HUES48 (cell line): ENCODE results near the gene ARHGAP22.

ENCODE experiments used
- H3K27ac ChIP-seq: one replicate; pipeline ENCODE4 v1.7.0; 2013; ENCODE audit warnings: low read depth, low read length, inconsistent platforms
- H3K27me3 ChIP-seq: 2 replicates; pipeline ENCODE4 v1.6.1; 2013; ENCODE audit warnings: mild to moderate bottlenecking, low read length; ENCODE audit not compliant: control insufficient read depth, insufficient read depth
- H3K36me3 ChIP-seq: 2 replicates; pipeline ENCODE4 v1.6.1; 2013; ENCODE audit warnings: low read length; ENCODE audit not compliant: control insufficient read depth, insufficient read depth
- H3K4me1 ChIP-seq: 2 replicates; pipeline ENCODE4 v1.6.1; 2013; ENCODE audit warnings: mild to moderate bottlenecking, low read length; ENCODE audit not compliant: control insufficient read depth, insufficient read depth
- H3K4me3 ChIP-seq: 2 replicates; pipeline ENCODE4 v1.5.1; 2013; ENCODE audit warnings: mild to moderate bottlenecking, low read depth, low read length
- H3K9ac ChIP-seq: 2 replicates; pipeline ENCODE4 v1.6.1; 2013; ENCODE audit warnings: mild to moderate bottlenecking, low read depth, low read length, moderate library complexity
- H3K9me3 ChIP-seq: 2 replicates; pipeline ENCODE4 v1.6.1; 2013; ENCODE audit warnings: low read length; ENCODE audit not compliant: control insufficient read depth, insufficient read depth

Gene ARHGAP22

GRCh38 chr10:48455392-48456151, 149.3 kb downstream of the ARHGAP22 start:
- no peak overlapping the region for H3K4me3 ChIP-seq
- no peaks in the 10 kb centered on the region for H3K9me3 ChIP-seq
- no peaks in the 10 kb centered on the region for H3K4me1 ChIP-seq
- H3K36me3 ChIP-seq = no peaks in the 10 kb centered on the region
- no peak overlapping the region for H3K9ac ChIP-seq
- no peaks in the 10 kb centered on the region for H3K27me3 ChIP-seq
- no peak overlapping the region for H3K27ac ChIP-seq

DNA sequence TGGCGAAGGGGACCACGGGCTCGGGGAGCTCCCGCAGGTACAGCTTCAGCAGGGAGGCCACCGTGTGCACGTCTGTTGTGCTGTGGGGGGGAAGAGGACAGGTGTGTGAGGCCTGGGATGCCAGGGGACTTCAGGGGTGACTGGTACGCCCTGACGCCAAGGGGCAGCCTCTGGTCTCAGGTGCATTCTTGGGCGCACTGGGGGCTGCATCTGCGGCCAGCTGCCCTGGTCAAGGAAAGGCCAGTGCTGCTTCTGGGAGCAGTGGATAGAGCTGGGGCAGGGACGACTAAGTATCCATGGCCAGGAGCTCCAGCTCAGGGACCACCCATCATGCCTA, 149.8 kb downstream of the ARHGAP22 start:
- H3K27ac ChIP-seq = no peak overlapping the region

DNA sequence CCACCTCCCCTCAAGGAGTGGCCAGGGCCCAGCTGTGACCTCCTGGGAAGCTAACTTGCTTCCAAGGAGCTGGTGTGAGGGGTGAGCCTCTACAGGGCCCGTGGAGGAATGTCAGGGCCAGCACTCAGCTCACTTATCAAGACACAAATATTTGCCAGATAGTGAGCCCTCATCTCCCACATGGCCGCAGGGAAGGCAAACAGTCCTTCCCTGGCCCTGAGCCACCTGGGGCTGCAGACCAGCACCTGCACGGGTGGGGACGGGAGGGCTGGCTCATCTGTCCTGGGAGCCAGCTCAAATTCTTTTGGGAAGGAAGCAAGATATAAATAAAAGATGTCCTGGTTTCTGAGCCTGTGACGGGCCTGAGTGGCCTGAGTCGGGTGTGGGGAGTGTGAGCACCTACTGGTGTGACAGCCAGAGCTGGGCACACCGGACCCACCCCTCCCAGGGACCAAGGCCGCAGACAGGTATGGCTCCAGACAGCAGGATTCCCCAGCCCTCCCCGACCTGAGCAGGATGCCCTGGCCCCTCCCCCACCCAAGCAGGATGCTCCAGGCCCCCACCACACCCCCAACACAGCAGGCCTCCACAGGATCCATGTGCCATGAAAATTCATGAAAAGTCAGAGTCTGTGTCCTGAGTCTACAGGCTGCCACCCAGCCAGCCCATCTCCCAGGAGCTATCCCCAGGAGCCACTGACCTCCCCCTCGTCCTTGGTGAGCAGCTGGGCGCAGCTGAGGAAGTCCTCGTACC, 150.4 kb downstream of the ARHGAP22 start:
- Histone ChIP-seq H3K9me3 (no peaks in the 10 kb centered on the region), H3K36me3 (no peaks in the 10 kb centered on the region), H3K9ac (no peak overlapping the region), H3K4me1 (no peaks in the 10 kb centered on the region), H3K27me3 (no peaks in the 10 kb centered on the region), H3K27ac (no peak overlapping the region), H3K4me3 (no peak overlapping the region)

More for the DNA sequence above, 149.8 kb downstream of the ARHGAP22 start:
- H3K27me3 ChIP-seq = no peaks in the 10 kb centered on the region
- H3K36me3 ChIP-seq = no peaks in the 10 kb centered on the region
- H3K9ac ChIP-seq = no peak overlapping the region
- no peaks in the 10 kb centered on the region for H3K9me3 ChIP-seq
- no peak overlapping the region for H3K4me3 ChIP-seq
- H3K4me1 ChIP-seq = no peaks in the 10 kb centered on the region

- H3K27ac ChIP-seq = no peak overlapping the region
- no peaks in the 10 kb centered on the region for H3K9me3 ChIP-seq
- H3K4me1 ChIP-seq = no peaks in the 10 kb centered on the region
- no peaks in the 10 kb centered on the region for H3K36me3 ChIP-seq
- no peaks in the 10 kb centered on the region for H3K27me3 ChIP-seq
- no peak overlapping the region for H3K9ac ChIP-seq
- no peak overlapping the region for H3K4me3 ChIP-seq
Observed at GRCh38 chr10:48453451-48454301, 151.2 kb downstream of the ARHGAP22 start.

DNA sequence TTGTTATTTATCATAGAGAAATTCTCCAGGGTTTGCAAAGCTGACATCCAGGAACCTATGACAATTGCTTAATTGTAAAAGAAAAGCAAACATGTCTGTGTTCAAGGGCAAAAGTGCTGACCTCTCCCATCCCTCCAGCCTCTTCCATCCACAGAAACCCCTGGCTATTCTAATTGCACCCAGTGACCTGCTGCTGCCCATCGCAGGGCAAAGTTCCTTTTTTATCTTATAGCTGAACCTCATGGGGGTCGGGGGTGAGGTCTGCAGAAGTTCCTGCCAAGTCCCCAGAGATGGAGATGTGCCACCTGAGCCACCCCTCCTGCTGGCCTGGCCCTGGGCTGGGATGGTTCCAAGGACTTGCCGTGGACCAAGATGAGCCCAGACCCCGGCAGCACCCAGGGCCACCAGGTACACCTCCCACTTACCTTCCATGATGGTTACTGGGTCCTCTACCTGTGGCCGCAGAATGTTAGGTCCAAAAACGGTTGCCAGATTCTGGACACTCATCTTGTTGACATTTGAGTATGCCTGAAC, 151.9 kb downstream of the ARHGAP22 start:
- no peaks in the 10 kb centered on the region for H3K4me1 ChIP-seq

DNA sequence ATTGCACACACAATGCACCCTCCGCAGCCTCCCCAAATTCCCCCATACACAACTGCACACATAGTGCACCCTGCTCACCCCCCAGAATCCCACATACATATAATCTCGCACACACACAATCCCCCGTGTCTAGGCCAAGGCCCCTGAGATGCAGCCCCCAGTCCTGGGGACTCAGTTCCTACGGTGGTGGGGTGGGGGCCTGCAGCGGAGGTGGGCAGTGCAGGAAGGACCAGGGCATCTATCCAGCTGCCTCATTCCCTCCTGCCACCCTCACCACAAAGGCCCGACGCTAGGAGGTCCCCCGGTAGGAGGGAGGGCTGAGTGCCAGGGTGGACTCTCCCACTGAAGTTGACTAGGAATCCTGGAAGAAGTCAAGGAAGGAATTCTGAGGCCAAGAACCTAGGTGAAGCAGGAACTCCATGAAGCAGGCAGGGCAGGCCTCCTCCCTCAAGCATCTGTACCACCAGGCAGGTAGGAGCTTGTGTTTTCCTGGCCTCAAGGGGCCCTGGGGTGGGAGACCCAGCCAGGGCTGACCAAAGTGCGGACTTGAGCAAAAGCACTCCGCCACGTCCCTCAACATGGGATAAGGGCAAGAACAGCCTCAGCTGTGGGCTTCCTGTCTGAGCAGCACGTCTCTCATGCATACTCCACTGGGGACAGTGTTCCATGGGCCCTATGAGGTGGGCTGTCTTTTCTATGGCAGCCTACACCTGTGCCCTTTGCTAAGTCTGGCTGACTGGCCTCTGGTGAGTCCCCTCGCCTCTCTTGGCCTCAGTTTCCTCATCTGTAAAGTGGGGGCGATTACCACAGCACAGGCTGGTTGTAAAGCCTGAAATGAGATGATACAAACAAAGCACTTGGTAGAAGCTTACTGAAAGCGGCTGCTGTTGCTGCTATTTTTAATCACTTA, 152.6 kb downstream of the ARHGAP22 start:
- H3K9ac ChIP-seq = no peak overlapping the region
- no peak overlapping the region for H3K27ac ChIP-seq
- H3K9me3 ChIP-seq = no peaks in the 10 kb centered on the region
- H3K27me3 ChIP-seq = no peaks in the 10 kb centered on the region
- H3K36me3 ChIP-seq = no peaks in the 10 kb centered on the region
- no peaks in the 10 kb centered on the region for H3K4me1 ChIP-seq
- H3K4me3 ChIP-seq = no peak overlapping the region

More for the DNA sequence above, 151.9 kb downstream of the ARHGAP22 start:
- Histone ChIP-seq H3K4me3 (no peak overlapping the region), H3K36me3 (no peaks in the 10 kb centered on the region), H3K9ac (no peak overlapping the region), H3K27me3 (no peaks in the 10 kb centered on the region), H3K27ac (no peak overlapping the region), H3K9me3 (no peaks in the 10 kb centered on the region)

GRCh38 chr10:48450741-48451466, 154.0 kb downstream of the ARHGAP22 start:
- Histone ChIP-seq H3K27me3 (no peaks in the 10 kb centered on the region), H3K27ac (no peak overlapping the region), H3K9me3 (no peaks in the 10 kb centered on the region), H3K4me3 (no peak overlapping the region), H3K36me3 (peaks cover 4% of the 10 kb centered on the region; the same call in 1 of the 2 replicates), H3K9ac (no peak overlapping the region), H3K4me1 (no peaks in the 10 kb centered on the region)

GRCh38 chr10:48450233-48450740, 154.6 kb downstream of the ARHGAP22 start:
- no peaks in the 10 kb centered on the region for H3K4me1 ChIP-seq
- H3K36me3 ChIP-seq = peaks cover 4% of the 10 kb centered on the region; the same call in 1 of the 2 replicates
- no peaks in the 10 kb centered on the region for H3K27me3 ChIP-seq
- H3K9me3 ChIP-seq = no peaks in the 10 kb centered on the region
- no peak overlapping the region for H3K4me3 ChIP-seq
- H3K27ac ChIP-seq = no peak overlapping the region
- H3K9ac ChIP-seq = no peak overlapping the region

GRCh38 chr10:48449501-48450232, 155.2 kb downstream of the ARHGAP22 start:
- peaks cover 4% of the 10 kb centered on the region; the same call in 1 of the 2 replicates for H3K36me3 ChIP-seq
- no peaks in the 10 kb centered on the region for H3K9me3 ChIP-seq
- no peak overlapping the region for H3K4me3 ChIP-seq
- H3K4me1 ChIP-seq = peaks cover 5% of the 10 kb centered on the region; the same call in 1 of the 2 replicates
- H3K27ac ChIP-seq = no peak overlapping the region
- H3K27me3 ChIP-seq = no peaks in the 10 kb centered on the region
- H3K9ac ChIP-seq = no peak overlapping the region
